Panc1 (cell line): ENCODE results near the gene PGRMC2.

Experiments used
- POLR2AphosphoS5 ChIP-seq: IDR thresholded peaks from 2 replicates; pipeline ENCODE4 v1.6.1; 2012; ENCODE audit warnings: mild to moderate bottlenecking, low read depth, low read length, moderate library complexity
- SIN3A ChIP-seq: IDR thresholded peaks from 2 replicates; pipeline ENCODE4 v1.6.1; 2012; ENCODE audit warnings: low read depth, mild to moderate bottlenecking, low read length, moderate library complexity, borderline replicate concordance; ENCODE audit not compliant: insufficient read depth
- TF ChIP-seq, protein P1 (sequence below): fragments of 450-650 bp; IDR thresholded peaks from 2 replicates; pipeline ENCODE4 v1.5.1; 2017; ENCODE audit warnings: mild to moderate bottlenecking
- TF ChIP-seq, protein P2 (sequence below), 2 experiments: IDR thresholded peaks; 2 replicates each; pipeline ENCODE4 v1.6.1; 2011 to 2012; ENCODE audit warnings: low read depth in 2 of 2, control low read depth in 1 of 2, low read length in 1 of 2, mild to moderate bottlenecking in 1 of 2, moderate library complexity in 1 of 2; ENCODE audit not compliant: insufficient read depth in 1 of 2

DNA sequence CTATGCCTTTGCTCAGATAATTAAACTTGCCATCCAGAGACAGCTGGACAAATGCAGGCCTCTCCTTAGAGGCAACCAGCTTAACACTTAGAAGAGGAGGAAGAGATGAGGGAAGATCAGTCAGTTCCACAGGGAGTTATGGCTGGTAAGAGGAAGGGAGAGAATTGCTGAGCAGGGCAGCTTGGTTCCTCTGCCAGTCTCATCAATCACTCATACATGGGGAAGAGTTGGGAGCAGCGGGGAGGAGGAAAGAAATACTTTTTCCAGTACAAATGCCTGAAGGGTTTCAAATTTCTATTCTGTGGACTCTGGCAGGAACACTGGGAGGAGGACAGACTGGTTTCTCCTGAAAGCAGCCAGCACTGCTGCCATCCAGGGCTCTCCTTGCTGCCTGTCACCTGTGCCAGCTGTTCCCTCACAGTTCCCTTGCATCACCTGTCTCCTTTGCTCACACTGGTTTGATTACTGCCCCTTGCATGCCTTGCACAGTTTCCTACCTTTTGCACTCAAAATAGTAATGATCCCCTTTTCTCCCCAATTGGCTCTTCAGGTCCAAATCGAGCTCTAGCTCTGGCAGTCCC, 59.5 kb downstream of the PGRMC2 start:
- TF ChIP-seq POLR2AphosphoS5 (no peak), SIN3A (no peak)
- TF ChIP-seq, protein P1, sequence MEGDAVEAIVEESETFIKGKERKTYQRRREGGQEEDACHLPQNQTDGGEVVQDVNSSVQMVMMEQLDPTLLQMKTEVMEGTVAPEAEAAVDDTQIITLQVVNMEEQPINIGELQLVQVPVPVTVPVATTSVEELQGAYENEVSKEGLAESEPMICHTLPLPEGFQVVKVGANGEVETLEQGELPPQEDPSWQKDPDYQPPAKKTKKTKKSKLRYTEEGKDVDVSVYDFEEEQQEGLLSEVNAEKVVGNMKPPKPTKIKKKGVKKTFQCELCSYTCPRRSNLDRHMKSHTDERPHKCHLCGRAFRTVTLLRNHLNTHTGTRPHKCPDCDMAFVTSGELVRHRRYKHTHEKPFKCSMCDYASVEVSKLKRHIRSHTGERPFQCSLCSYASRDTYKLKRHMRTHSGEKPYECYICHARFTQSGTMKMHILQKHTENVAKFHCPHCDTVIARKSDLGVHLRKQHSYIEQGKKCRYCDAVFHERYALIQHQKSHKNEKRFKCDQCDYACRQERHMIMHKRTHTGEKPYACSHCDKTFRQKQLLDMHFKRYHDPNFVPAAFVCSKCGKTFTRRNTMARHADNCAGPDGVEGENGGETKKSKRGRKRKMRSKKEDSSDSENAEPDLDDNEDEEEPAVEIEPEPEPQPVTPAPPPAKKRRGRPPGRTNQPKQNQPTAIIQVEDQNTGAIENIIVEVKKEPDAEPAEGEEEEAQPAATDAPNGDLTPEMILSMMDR = no peak
- TF ChIP-seq, protein P2, sequence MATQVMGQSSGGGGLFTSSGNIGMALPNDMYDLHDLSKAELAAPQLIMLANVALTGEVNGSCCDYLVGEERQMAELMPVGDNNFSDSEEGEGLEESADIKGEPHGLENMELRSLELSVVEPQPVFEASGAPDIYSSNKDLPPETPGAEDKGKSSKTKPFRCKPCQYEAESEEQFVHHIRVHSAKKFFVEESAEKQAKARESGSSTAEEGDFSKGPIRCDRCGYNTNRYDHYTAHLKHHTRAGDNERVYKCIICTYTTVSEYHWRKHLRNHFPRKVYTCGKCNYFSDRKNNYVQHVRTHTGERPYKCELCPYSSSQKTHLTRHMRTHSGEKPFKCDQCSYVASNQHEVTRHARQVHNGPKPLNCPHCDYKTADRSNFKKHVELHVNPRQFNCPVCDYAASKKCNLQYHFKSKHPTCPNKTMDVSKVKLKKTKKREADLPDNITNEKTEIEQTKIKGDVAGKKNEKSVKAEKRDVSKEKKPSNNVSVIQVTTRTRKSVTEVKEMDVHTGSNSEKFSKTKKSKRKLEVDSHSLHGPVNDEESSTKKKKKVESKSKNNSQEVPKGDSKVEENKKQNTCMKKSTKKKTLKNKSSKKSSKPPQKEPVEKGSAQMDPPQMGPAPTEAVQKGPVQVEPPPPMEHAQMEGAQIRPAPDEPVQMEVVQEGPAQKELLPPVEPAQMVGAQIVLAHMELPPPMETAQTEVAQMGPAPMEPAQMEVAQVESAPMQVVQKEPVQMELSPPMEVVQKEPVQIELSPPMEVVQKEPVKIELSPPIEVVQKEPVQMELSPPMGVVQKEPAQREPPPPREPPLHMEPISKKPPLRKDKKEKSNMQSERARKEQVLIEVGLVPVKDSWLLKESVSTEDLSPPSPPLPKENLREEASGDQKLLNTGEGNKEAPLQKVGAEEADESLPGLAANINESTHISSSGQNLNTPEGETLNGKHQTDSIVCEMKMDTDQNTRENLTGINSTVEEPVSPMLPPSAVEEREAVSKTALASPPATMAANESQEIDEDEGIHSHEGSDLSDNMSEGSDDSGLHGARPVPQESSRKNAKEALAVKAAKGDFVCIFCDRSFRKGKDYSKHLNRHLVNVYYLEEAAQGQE (IDR thresholded peaks at IDR 0.05; ENCODE audit: insufficient read depth in 1 of 2, low read depth in 2 of 2, low read length in 1 of 2) = no peak
